GM10248 (cell line): ENCODE data around the gene RABL6.
"Not testable (repeated sequence)": the region's sequence is repeated elsewhere in the genome, so short reads cannot be mapped to it uniquely, and the experiment has no call there.

Source experiments
- CTCF ChIA-PET: fragments of 300-600 bp; sonication (Branson Sonifier 250); formaldehyde crosslinking; extraction: SDS; loops from one replicate; lab custom pipeline; 2021; ENCODE audit warnings: antibody characterized with exemption; lab: Yijun Ruan, JAX
- POLR2A ChIA-PET: fragments of 350-650 bp; sonication (Branson Sonifier 250); formaldehyde crosslinking; extraction: SDS; loops from one replicate; lab custom pipeline; 2020; ENCODE audit warnings: antibody characterized with exemption; lab: Yijun Ruan, JAX
- DNase-seq: peaks from one replicate; pipeline ENCODE4 v3.0.0; 2012; ENCODE audit errors: extremely low spot score
- TF ChIP-seq, protein P1 (sequence below): IDR thresholded peaks from 2 replicates; pipeline ENCODE4 v1.5.1; 2012; ENCODE audit warnings: mild to moderate bottlenecking, low read depth; ENCODE audit errors: extremely low read depth, missing control alignments, control extremely low read depth

The RABL6 gene, protein sequence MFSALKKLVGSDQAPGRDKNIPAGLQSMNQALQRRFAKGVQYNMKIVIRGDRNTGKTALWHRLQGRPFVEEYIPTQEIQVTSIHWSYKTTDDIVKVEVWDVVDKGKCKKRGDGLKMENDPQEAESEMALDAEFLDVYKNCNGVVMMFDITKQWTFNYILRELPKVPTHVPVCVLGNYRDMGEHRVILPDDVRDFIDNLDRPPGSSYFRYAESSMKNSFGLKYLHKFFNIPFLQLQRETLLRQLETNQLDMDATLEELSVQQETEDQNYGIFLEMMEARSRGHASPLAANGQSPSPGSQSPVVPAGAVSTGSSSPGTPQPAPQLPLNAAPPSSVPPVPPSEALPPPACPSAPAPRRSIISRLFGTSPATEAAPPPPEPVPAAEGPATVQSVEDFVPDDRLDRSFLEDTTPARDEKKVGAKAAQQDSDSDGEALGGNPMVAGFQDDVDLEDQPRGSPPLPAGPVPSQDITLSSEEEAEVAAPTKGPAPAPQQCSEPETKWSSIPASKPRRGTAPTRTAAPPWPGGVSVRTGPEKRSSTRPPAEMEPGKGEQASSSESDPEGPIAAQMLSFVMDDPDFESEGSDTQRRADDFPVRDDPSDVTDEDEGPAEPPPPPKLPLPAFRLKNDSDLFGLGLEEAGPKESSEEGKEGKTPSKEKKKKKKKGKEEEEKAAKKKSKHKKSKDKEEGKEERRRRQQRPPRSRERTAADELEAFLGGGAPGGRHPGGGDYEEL

DNA sequence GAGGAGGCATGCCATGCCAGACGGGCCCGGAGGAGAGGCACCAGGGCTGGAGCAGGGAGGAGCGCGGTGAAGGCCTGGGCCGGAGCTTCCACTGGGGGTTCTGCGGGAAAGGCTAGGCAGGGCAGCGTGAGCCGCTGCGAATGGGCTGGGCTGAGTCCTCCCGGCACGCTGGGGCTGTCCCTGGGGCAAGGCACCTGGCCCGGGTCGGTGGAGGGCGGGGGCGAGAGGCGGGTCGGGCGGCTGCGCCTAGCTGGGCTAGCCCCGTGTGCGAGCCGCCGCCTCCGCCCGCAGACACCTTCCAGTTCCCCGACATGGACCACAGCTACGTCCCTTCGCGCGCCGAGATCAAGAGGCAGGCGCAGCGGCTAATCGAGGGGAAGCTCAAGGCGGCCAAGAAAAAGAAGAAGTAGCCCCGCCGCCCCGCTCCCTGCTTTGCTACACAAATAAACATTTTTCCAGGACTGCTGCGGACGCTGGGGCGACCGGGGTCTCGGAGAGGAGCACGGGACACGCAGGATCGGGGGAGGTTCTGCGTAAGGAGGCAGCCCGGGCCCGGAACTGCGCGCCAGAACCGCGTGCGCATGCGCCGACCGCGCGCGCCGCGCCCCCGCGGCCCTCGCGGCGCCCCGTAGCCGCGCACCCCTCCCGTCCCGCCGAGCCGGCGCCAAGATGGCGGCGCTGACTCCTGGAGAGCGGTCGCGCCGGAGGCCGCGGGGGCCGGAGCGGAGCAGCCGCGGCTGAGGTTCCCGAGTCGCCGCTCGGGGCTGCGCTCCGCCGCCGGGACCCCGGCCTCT, at the start of gene RABL6:
TSS of gene RABL6 (plus strand) at position 668 of the 794 bp plus-strand sequence. CDS start 249 bp downstream, outside the sequence.
- ChIA-PET CTCF (interaction anchor here (0.7 to 3.5 kb wide), 10 partner anchors 8 to 222 kb away, joined by 3 to 26 read pairs (median 5); partner anchors contain the start of genes AJM1, FBXW5 and TMEM141), POLR2A (no interaction called here)
- peak; percentile 97 for DNase-seq
- TF ChIP-seq, protein P1, sequence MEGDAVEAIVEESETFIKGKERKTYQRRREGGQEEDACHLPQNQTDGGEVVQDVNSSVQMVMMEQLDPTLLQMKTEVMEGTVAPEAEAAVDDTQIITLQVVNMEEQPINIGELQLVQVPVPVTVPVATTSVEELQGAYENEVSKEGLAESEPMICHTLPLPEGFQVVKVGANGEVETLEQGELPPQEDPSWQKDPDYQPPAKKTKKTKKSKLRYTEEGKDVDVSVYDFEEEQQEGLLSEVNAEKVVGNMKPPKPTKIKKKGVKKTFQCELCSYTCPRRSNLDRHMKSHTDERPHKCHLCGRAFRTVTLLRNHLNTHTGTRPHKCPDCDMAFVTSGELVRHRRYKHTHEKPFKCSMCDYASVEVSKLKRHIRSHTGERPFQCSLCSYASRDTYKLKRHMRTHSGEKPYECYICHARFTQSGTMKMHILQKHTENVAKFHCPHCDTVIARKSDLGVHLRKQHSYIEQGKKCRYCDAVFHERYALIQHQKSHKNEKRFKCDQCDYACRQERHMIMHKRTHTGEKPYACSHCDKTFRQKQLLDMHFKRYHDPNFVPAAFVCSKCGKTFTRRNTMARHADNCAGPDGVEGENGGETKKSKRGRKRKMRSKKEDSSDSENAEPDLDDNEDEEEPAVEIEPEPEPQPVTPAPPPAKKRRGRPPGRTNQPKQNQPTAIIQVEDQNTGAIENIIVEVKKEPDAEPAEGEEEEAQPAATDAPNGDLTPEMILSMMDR: no peak

- ChIA-PET CTCF (interaction anchor here (3.9 to 5.2 kb wide), 3 partner anchors 17 to 30 kb away, joined by 17 to 24 read pairs (median 20); partner anchors contain the start of gene LCN10), POLR2A (no interaction called here)
- TF ChIP-seq, protein P1: no peak
- no peak for DNase-seq
These were observed 48.7 kb upstream of the RABL6 start for GRCh38 chr9:136759001-136759400.

DNA sequence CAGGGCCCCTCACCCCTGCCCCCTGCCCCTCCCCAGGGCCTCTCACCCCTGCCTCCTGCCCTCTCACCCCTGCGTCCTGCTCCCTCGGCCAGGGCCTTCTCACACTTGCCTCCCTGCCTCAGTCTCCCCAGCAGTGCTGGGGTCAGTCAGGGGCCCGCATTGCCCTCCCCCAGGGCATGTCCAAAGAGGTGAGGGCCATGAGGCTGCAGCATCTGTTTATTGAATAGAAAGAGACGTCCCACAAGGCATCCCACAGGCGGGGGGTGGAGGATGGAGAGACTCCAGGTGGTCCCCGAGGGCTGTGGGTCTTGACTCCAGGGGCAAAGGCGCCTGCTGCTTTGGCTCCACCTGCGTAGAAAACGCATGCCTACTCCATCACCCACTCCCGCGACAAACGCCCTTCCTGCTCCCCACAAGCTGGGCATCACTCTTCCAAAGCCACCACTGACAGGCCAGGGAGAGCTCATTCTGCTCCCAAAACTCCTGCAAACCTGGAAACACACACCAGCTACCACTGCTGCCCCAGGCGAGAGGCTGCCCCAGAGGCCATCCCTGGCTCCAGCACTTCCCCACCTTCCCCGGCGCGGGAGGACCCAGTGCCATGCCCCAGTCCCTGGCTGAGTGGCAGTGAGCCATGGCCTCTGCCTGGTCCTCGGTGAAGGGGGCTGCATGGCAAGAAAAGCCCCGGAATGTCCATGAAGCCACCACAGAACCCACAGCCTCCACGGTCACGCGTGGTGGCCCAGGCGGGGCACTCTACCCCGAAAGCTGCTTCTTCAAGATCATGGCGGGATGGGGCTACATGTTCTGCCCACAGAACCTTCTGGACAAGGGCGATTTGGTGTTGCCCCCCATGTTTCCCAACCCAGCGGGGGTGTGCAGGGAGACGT, 48.1 kb upstream of the RABL6 start:
- POLR2A ChIA-PET: no interaction called here
- no peak for DNase-seq
- TF ChIP-seq, protein P1: no peak
- CTCF ChIA-PET: interaction anchor here (1.2 to 5.2 kb wide), 5 partner anchors 15 to 31 kb away, joined by 3 to 24 read pairs (median 17); partner anchors contain the start of gene LCN10

- no peak for DNase-seq
- POLR2A ChIA-PET: no interaction called here
- CTCF ChIA-PET: interaction anchor here (1.2 to 5.2 kb wide), 5 partner anchors 14 to 31 kb away, joined by 3 to 24 read pairs (median 17); partner anchors contain the start of gene LCN10
- TF ChIP-seq, protein P1: no peak
These were observed 47.3 kb upstream of the RABL6 start for GRCh38 chr9:136760424-136760823.

DNA sequence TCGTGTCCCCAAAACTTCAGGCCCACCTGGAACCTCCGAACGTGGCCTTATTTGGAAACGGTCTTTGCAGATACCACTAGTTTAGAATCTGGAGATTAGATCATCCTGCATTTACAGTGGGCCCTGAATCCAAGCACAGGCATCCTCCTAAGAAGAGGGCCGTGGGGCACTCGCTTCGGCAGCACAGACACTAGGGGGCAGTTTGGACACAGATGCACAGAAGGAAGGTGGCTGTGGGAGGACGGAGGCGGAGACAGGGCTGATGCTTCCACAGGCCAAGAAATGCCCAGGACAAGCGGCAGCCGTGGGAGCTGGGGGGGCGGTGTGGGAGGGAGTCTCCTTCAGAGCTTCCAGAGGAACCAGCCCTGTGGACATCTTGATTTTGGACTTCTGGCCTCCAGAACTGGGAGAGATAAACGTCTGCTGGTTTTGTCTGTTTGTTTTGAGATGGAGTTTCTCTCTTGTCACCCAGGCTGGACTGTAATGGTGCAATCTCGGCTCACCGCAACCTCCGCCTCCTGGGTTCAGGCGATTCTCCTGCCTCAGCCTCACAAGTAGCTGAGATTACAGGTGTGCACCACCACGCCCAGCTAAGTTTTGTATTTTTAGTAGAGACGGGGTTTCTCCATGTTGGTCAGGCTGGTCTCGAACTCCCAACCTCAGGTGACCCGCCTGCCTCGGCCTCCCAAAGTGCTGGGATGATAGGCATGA, 46.8 kb upstream of the RABL6 start:
- TF ChIP-seq, protein P1: peak; percentile 75
- POLR2A ChIA-PET, DNase-seq: not testable (repeated sequence)
- CTCF ChIA-PET: interaction anchor here (1.1 to 5.2 kb wide), 7 partner anchors 11 to 274 kb away, joined by 3 to 24 read pairs (median 5); partner anchors contain the start of gene LCN10
